ENCODE measurements around the gene ALDH16A1.

GRCh38 chr19:49488046-49488862 is 35.2 kb downstream of the ALDH16A1 start:
- TF ChIP-seq GATA2 (IDR thresholded peaks at IDR 0.05; ENCODE audit: low read depth, low read length) (no peak), GATA3 (IDR thresholded peaks at IDR 0.05; ENCODE audit: low read depth, low read length) (no peak)

Data from SH-SY5Y (cell line).